WTC11 (cell line): Measurements from ENCODE around the gene GJC3.

Source experiments
- ATF3 ChIP-seq: sonication (generic); formaldehyde crosslinking; conservative IDR thresholded peaks from 2 replicates; pipeline ENCODE4 v1.8.1; 2022; ENCODE audit warnings: mild to moderate bottlenecking, missing genetic modification reagents
- CTCF ChIP-seq: fragments of 200-600 bp; IDR thresholded peaks from 2 replicates; pipeline ENCODE4 v1.8.0; 2022; ENCODE audit warnings: antibody characterized with exemption
- EMX1 ChIP-seq: fragments of 250-450 bp; sonication (Bioruptor Pico); IDR thresholded peaks from 2 replicates; pipeline ENCODE4 v1.8.0; 2021; ENCODE audit warnings: mild to moderate bottlenecking
- ESRRA ChIP-seq: sonication (generic); formaldehyde crosslinking; IDR thresholded peaks from 2 replicates; pipeline ENCODE4 v1.8.1; 2022; ENCODE audit warnings: mild to moderate bottlenecking, missing genetic modification reagents, borderline replicate concordance
- ETV6 ChIP-seq: sonication (generic); formaldehyde crosslinking; IDR thresholded peaks from 2 replicates; pipeline ENCODE4 v1.8.1; 2022; ENCODE audit warnings: mild to moderate bottlenecking, missing genetic modification reagents
- IRF1 ChIP-seq: sonication (generic); formaldehyde crosslinking; IDR thresholded peaks from 2 replicates; pipeline ENCODE4 v1.8.0; 2023; ENCODE audit warnings: missing genetic modification reagents
- NR2C2 ChIP-seq: sonication (generic); formaldehyde crosslinking; IDR thresholded peaks from 2 replicates; pipeline ENCODE4 v1.8.0; 2022; ENCODE audit warnings: mild to moderate bottlenecking, missing genetic modification reagents
- NR3C1 ChIP-seq: sonication (generic); formaldehyde crosslinking; conservative IDR thresholded peaks from 2 replicates; pipeline ENCODE4 v1.8.1; 2023; ENCODE audit warnings: low read depth, mild to moderate bottlenecking, missing genetic modification reagents
- PRDM15 ChIP-seq: sonication (generic); formaldehyde crosslinking; IDR thresholded peaks from 2 replicates; pipeline ENCODE4 v1.8.0; 2022; ENCODE audit warnings: missing genetic modification reagents

- TF ChIP-seq CTCF (no peak), ESRRA (CRISPR knock-in tag) (no peak), NR2C2 (CRISPR knock-in tag) (no peak), ATF3 (CRISPR knock-in tag) (no peak), IRF1 (CRISPR knock-in tag) (no peak), PRDM15 (no peak), EMX1 (no peak), ETV6 (no peak), NR3C1 (no peak)
Measured at GRCh38 chr7:99897322-99898022, 31.9 kb downstream of the GJC3 start.
